Adipose tissue (tissue), 3 donors: ENCODE data around the gene AQP12B. TPM values are rescaled to one million over a fixed set of nuclear protein-coding genes. Genes with fewer than 3 reads are reported as not detected.
"Not testable (repeated sequence)": the region's sequence is repeated elsewhere in the genome, so short reads cannot be mapped to it uniquely, and the experiment has no call there.

Source experiments
- H3K27ac ChIP-seq: one replicate; pipeline ENCODE4 v1.5.1; 2013; ENCODE audit warnings: low read depth, low read length
- WGBS, 3 donors: extraction: QIAGEN DNeasy Blood & Tissue Kit; methylation state at CpG; one replicate each; pipeline ENCODE4 v1.1.7; 2013; 5-methylcytosine and 5-hydroxymethylcytosine counted together
- polyA plus RNA-seq, 3 donors: library from polyadenylated mRNA; stranded (reverse); fragments of 200-250 nt; gene quantifications; one replicate each; pipeline ENCODE4 v1.2.3, GENCODE V29; 2013
- donor health status: healthy with polysubstance abuse.
- donor health status: Bipolar disorder and iron deficiency.
- donor health status: healthy.

The AQP12B gene
- polyA plus RNA-seq, 3 donors = 0.03 to 159 TPM; not detected in 1

GRCh38 chr2:240690421-240691074, 7.9 kb upstream of the AQP12B start:
- 34 to 74% (median 65%) methylated on average over 4 to 6 of the region's 18 CpGs for WGBS, 3 donors
- H3K27ac ChIP-seq = not testable (repeated sequence)

GRCh38 chr2:240689975-240690374, 7.3 kb upstream of the AQP12B start:
- WGBS, 3 donors = 61 to 75% (median 73%) methylated on average over 7 to 11 of the region's 11 CpGs
- no peak overlapping the region for H3K27ac ChIP-seq

- H3K27ac ChIP-seq = no peak overlapping the region
- WGBS, 3 donors = 86 to 92% (median 90%) methylated on average over 8 to 9 of the region's 9 CpGs
Measured at GRCh38 chr2:240688553-240688919, 5.9 kb upstream of the AQP12B start.

- no peak overlapping the region for H3K27ac ChIP-seq
- 82 to 88% (median 84%) methylated on average over 14 of the region's 14 CpGs for WGBS, 3 donors
Measured at GRCh38 chr2:240687741-240688552, 5.3 kb upstream of the AQP12B start.

GRCh38 chr2:240687045-240687740, 4.5 kb upstream of the AQP12B start:
- no peak overlapping the region for H3K27ac ChIP-seq
- 51 to 81% (median 76%) methylated on average over 19 to 20 of the region's 20 CpGs for WGBS, 3 donors

- no peak overlapping the region for H3K27ac ChIP-seq
- WGBS, 3 donors = 35 to 58% (median 52%) methylated on average over 6 of the region's 6 CpGs
Measured at GRCh38 chr2:240686460-240686859, 3.8 kb upstream of the AQP12B start.

- no peak overlapping the region for H3K27ac ChIP-seq
- WGBS, 3 donors = 29 to 71% (median 68%) methylated on average over 10 of the region's 10 CpGs
Measured at GRCh38 chr2:240685771-240686371, 3.2 kb upstream of the AQP12B start.

GRCh38 chr2:240683980-240684728, 1.5 kb upstream of the AQP12B start:
- H3K27ac ChIP-seq = not testable (repeated sequence)
- 60 to 70% (median 66%) methylated on average over 12 to 15 of the region's 15 CpGs for WGBS, 3 donors

- not testable (repeated sequence) for H3K27ac ChIP-seq
- 41 to 77% (median 73%) methylated on average over 2 to 3 of the region's 15 CpGs for whole genome bisulfite sequencing, 3 donors
Measured at GRCh38 chr2:240683329-240683979, 769 bp upstream of the AQP12B start.

GRCh38 chr2:240680185-240680584, 2.5 kb downstream of the AQP12B start:
- not testable (repeated sequence) for H3K27ac ChIP-seq
- WGBS, 3 donors = 0 to 82% (median 16%) methylated on average over 1 to 2 of the region's 11 CpGs

GRCh38 chr2:240678909-240679308, 3.8 kb downstream of the AQP12B start:
- not testable (repeated sequence) for H3K27ac ChIP-seq
- no CpG with 5 or more reads among the region's 19 CpGs for WGBS, 3 donors

- WGBS, 3 donors = 62 to 76% (median 75%) methylated on average over 4 to 6 of the region's 14 CpGs
- H3K27ac ChIP-seq = not testable (repeated sequence)
Measured at GRCh38 chr2:240678043-240678442, 4.6 kb downstream of the AQP12B start.

GRCh38 chr2:240675345-240675744, 7.3 kb downstream of the AQP12B start:
- not testable (repeated sequence) for H3K27ac ChIP-seq
- WGBS, 3 donors = no CpG with 5 or more reads among the region's 24 CpGs

- H3K27ac ChIP-seq = not testable (repeated sequence)
- WGBS, 3 donors = 12 to 40% (median 26%) methylated on average over 9 to 13 of the region's 16 CpGs
Measured at GRCh38 chr2:240674461-240675184, 8.1 kb downstream of the AQP12B start.

- no peak overlapping the region for H3K27ac ChIP-seq
- 2 to 8% (median 6%) methylated on average over 53 to 55 of the region's 55 CpGs for WGBS, 3 donors
Measured at GRCh38 chr2:240672701-240673190, 9.9 kb downstream of the AQP12B start.

GRCh38 chr2:240672076-240672700, 10.5 kb downstream of the AQP12B start:
- 41 to 53% (median 50%) methylated on average over 44 to 46 of the region's 46 CpGs for WGBS, 3 donors
- no peak overlapping the region for H3K27ac ChIP-seq

GRCh38 chr2:240670950-240671349, 11.7 kb downstream of the AQP12B start:
- 74 to 76% (median 75%) methylated on average over 4 of the region's 4 CpGs for WGBS, 3 donors
- no peak overlapping the region for H3K27ac ChIP-seq
